Measurements from ENCODE around the gene DGCR2. TPM values are rescaled to one million over a fixed set of nuclear protein-coding genes. Genes with fewer than 3 reads are reported as not detected.
A peak's percentile ranks its signal among the peaks of the same experiment; 100 is the strongest.

DGCR2 gene
- total and polyA plus RNA-seq, 4 experiments from 2014 or later: 33.1 to 66.7 (median 56.6) TPM

DNA sequence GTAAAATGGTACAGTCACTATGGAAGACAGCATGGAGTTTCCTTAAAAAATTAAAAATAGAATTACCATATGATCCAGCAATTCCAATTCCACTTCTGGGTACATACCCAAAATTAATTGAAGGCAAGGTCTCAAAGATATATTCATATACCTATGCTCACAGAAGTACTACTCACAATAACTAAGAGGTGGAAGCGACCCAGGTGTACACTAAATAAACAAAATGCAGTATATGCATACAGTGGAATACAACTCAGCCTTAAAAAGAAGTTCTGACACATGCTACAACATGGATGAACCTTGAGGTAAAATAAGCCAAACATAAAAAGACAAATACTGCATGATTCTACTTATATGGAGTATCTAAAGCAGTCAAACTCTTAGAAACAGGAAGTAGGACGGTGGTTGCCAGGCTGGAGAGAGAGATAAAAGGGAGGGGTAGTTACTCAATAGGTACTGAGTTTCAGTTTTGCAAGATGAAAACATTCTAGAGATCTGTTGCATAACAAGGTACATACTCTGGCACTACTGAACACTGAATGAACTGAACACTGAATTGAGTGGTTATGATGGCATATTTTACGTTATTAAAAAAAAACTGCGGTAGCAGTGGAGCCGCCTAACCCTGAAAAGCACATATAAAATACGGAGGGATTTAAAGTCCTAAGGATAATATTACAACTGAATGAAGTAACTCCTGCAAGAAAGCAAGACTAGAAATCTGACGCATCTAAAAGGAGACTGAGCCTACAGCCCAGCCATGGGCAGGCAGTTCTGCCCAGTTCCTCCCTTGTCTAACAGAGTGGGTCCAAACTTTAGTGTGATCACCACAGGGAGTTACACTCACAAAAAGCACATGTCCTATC is 12.8 kb downstream of the DGCR2 start:
- intact Hi-C loops (cut with micrococcal nuclease): loop anchor here (1.0 to 2.0 kb wide), 3 partner anchors 13 to 69 kb away; partner anchors contain the start of genes DGCR2, ESS2 and SLC25A1
- Histone ChIP-seq H3K36me3 (ENCODE audit: insufficient read depth, low read length) (no peaks in the 10 kb centered on the region), H3K4me3 (ENCODE audit: low read length in 2 of 2) (peak overlapping the region; percentile 26 to 29), H3K27me3 (ENCODE audit: insufficient read depth, low read length) (no peaks in the 10 kb centered on the region), H3K27ac (ENCODE audit: low read depth, low read length) (peak overlapping the region; percentile 80), H3K9me3 (ENCODE audit: control insufficient read depth in 1 of 2, low read length in 2 of 2) (no peaks in the 10 kb centered on the region), H3K4me1 (ENCODE audit: insufficient read depth, low read length) (peaks cover 66% of the 10 kb centered on the region)
- no peaks in the 10 kb centered on the region for H3K27me3 Mint-ChIP-seq
- ChIA-PET CTCF (ENCODE audit: partially characterized antibody) (interaction anchor here (1.5 to 3.1 kb wide), 4 partner anchors 10 to 70 kb away, joined by 8 to 13 read pairs (median 11); partner anchors contain the start of genes DGCR2, ESS2 and SLC25A1), POLR2A (ENCODE audit: partially characterized antibody) (interaction anchor here (0.9 to 3.4 kb wide), 7 partner anchors 10 to 370 kb away, joined by 3 to 61 read pairs (median 6); partner anchors contain the start of genes C22orf39, CDC45, DGCR2 and ESS2)
- H3K27ac Mint-ChIP-seq: peak overlapping the region; percentile 79 to 99 (median 97)
- DNase-seq: peak; percentile 75 to 86 (median 82)
- peaks cover 5 to 7% of the 10 kb centered on the region in 2 donors for H3K36me3 Mint-ChIP-seq
- peak overlapping the region; percentile 77 to 89 (median 84) for H3K4me3 Mint-ChIP-seq
- peaks cover 51 to 76% (median 62%) of the 10 kb centered on the region in 4 donors for H3K4me1 Mint-ChIP-seq
- H3K9me3 Mint-ChIP-seq: no peaks in the 10 kb centered on the region

DNA sequence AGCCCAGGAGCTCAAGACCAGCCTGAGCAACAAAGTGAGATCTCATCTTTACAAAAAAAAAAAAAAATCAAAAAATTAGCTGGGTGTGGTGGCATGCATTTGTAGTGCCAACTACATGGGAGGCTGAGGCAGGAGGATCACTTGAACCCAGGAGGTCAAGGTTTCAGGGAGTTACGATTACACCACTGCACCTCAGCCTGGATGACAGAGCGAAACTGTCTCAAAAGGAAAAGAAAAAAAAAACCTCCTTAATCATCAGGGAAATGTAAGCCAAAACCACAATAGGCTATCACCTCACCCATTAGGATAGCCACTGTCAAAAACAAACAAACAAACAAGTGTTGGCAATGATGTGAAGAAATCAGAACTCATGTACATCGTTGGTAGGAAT is 13.4 kb downstream of the DGCR2 start:
- DNase-seq: no peak
- intact Hi-C loops (cut with micrococcal nuclease): loop anchor here (1.0 to 2.0 kb wide), 3 partner anchors 13 to 70 kb away; partner anchors contain the start of genes DGCR2, ESS2 and SLC25A1
- CTCF ChIA-PET (ENCODE audit: partially characterized antibody): interaction anchor here (0.9 to 2.1 kb wide), 2 partner anchors 14 to 36 kb away, joined by 3 to 10 read pairs; partner anchors contain the start of genes DGCR2 and ESS2
- H3K27ac ChIP-seq (ENCODE audit: low read depth, low read length): peak overlapping the region; percentile 80
- Mint-ChIP-seq H3K4me1 (peaks cover 55 to 81% (median 65%) of the 10 kb centered on the region in 4 donors), H3K27ac (peak overlapping the region; percentile 79 to 99 (median 97)), H3K4me3 (peak overlapping the region in 7 of 8 donors; percentile 39 to 89 (median 79)), H3K9me3 (no peaks in the 10 kb centered on the region), H3K27me3 (no peaks in the 10 kb centered on the region), H3K36me3 (peaks cover 5 to 7% of the 10 kb centered on the region in 2 donors)
- no peaks in the 10 kb centered on the region for H3K36me3 ChIP-seq (ENCODE audit: insufficient read depth, low read length)
- H3K4me3 ChIP-seq (ENCODE audit: low read length in 2 of 2): peak overlapping the region in 1 of 2 donors; percentile 29
- no peaks in the 10 kb centered on the region for H3K9me3 ChIP-seq (ENCODE audit: control insufficient read depth in 1 of 2, low read length in 2 of 2)
- peaks cover 66% of the 10 kb centered on the region for H3K4me1 ChIP-seq (ENCODE audit: insufficient read depth, low read length)
- POLR2A ChIA-PET (ENCODE audit: partially characterized antibody): interaction anchor here (1.4 to 3.5 kb wide), 2 partner anchors 13 to 370 kb away, joined by 4 to 18 read pairs; partner anchors contain the start of genes CDC45, DGCR2 and UFD1
- no peaks in the 10 kb centered on the region for H3K27me3 ChIP-seq (ENCODE audit: insufficient read depth, low read length)

DNA sequence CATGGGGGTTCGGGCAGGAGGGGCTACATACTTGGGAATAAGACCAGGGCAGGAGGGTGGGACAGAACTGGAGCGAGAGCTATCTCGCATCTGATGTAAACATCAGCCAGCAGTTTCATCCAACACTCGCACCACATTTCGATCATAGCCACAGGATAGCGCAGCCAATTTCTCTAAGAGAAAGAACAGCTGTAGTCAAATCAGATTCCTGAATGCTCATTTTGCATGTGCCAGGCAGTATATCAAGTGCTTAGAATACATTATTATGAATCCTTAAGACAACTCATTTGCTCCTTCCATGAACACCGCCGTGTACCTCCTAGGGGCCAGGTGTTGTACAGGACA is 14.5 kb downstream of the DGCR2 start:
- peak overlapping the region; percentile 79 to 99 (median 94) for H3K27ac Mint-ChIP-seq
- Histone ChIP-seq H3K27me3 (ENCODE audit: insufficient read depth, low read length) (no peaks in the 10 kb centered on the region), H3K9me3 (ENCODE audit: control insufficient read depth in 1 of 2, low read length in 2 of 2) (no peaks in the 10 kb centered on the region), H3K4me3 (ENCODE audit: low read length in 2 of 2) (no peak overlapping the region), H3K36me3 (ENCODE audit: insufficient read depth, low read length) (no peaks in the 10 kb centered on the region), H3K4me1 (ENCODE audit: insufficient read depth, low read length) (peaks cover 66% of the 10 kb centered on the region), H3K27ac (ENCODE audit: low read depth, low read length) (no peak overlapping the region)
- POLR2A ChIA-PET (ENCODE audit: partially characterized antibody): interaction anchor here (1.2 to 3.5 kb wide), 3 partner anchors 14 to 371 kb away, joined by 4 to 18 read pairs (median 4); partner anchors contain the start of genes CDC45, DGCR2, ESS2 and UFD1
- intact Hi-C loops (cut with micrococcal nuclease): loop anchor here (2.0 kb wide), 1 partner anchor 71 kb away; the partner anchor contains the start of gene SLC25A1
- peak overlapping the region in 6 of 8 donors; percentile 9 to 76 (median 57) for H3K4me3 Mint-ChIP-seq
- CTCF ChIA-PET (ENCODE audit: partially characterized antibody): interaction anchor here (0.9 to 2.1 kb wide), 5 partner anchors 14 to 522 kb away, joined by 3 to 10 read pairs (median 5); partner anchors contain the start of genes DGCR2 and ESS2
- no peak for DNase-seq
- no peaks in the 10 kb centered on the region for H3K9me3 Mint-ChIP-seq
- H3K4me1 Mint-ChIP-seq: peaks cover 53 to 83% (median 65%) of the 10 kb centered on the region in 4 donors
- H3K27me3 Mint-ChIP-seq: no peaks in the 10 kb centered on the region
- peaks cover 5 to 7% of the 10 kb centered on the region in 2 donors for H3K36me3 Mint-ChIP-seq

DNA sequence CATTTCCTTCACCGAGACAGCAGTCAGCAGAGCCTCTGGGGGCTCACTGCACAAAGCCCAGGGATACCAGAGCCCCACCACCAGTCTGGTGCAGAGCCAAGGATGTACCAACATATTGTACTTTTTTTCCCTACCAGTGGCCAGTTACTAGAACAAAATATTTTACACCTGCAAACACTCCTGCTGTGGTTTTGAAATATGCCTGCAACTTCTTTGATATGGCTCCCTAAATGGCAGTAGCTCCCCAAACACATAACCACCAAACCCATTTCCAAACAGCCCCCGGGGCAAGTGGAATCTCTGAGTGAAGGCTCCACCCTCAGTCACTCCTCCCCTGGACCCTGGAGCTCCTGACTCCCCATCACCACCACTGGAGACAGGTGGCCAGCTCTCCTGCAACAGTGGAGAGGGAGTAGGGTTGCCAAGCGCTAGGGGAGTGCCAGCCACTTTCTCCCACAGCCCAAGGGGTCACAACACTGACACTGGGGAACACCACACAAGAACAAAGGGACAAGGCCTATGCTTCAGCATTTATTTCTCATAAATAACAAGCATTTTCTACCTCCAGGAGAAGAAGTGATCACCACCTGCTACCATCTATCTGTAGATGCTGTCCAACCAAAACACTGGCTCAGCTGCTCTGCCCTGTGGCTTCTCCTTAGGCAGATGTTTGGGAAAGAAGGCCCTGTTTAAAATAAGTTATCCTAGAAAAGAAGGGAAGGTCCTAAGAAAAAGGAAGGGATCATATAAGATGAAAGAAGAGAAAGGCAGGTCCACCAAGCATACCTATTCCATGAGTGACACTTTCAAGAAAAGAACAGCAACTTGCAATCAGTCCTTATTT is 15.1 kb downstream of the DGCR2 start:
- DNase-seq: no peak
- H3K27ac Mint-ChIP-seq: peak overlapping the region; percentile 79 to 99 (median 94)
- H3K27me3 ChIP-seq (ENCODE audit: insufficient read depth, low read length): no peaks in the 10 kb centered on the region
- no peaks in the 10 kb centered on the region for H3K27me3 Mint-ChIP-seq
- H3K4me1 Mint-ChIP-seq: peaks cover 51 to 84% (median 64%) of the 10 kb centered on the region in 4 donors
- H3K4me1 ChIP-seq (ENCODE audit: insufficient read depth, low read length): peaks cover 61% of the 10 kb centered on the region
- peak overlapping the region in 4 of 8 donors; percentile 9 to 76 (median 22) for H3K4me3 Mint-ChIP-seq
- no peaks in the 10 kb centered on the region for H3K9me3 ChIP-seq (ENCODE audit: control insufficient read depth in 1 of 2, low read length in 2 of 2)
- no peak overlapping the region for H3K4me3 ChIP-seq (ENCODE audit: low read length in 2 of 2)
- ChIA-PET CTCF (ENCODE audit: partially characterized antibody) (interaction anchor here (1.0 to 2.1 kb wide), 6 partner anchors 10 to 523 kb away, joined by 3 to 10 read pairs (median 6); partner anchors contain the start of genes DGCR2 and ESS2), POLR2A (ENCODE audit: partially characterized antibody) (interaction anchor here (1.2 to 3.5 kb wide), 3 partner anchors 8 to 38 kb away, joined by 4 to 18 read pairs (median 5); partner anchors contain the start of genes DGCR2 and ESS2)
- peaks cover 5 to 8% of the 10 kb centered on the region in 2 donors for H3K36me3 Mint-ChIP-seq
- peak overlapping the region; percentile 1 for H3K27ac ChIP-seq (ENCODE audit: low read depth, low read length)
- H3K9me3 Mint-ChIP-seq: no peaks in the 10 kb centered on the region
- H3K36me3 ChIP-seq (ENCODE audit: insufficient read depth, low read length): no peaks in the 10 kb centered on the region
- intact Hi-C loops (cut with micrococcal nuclease): loop anchor here (1.0 kb wide), 2 partner anchors 370 to 523 kb away; no protein-coding TSS in a partner anchor

DNA sequence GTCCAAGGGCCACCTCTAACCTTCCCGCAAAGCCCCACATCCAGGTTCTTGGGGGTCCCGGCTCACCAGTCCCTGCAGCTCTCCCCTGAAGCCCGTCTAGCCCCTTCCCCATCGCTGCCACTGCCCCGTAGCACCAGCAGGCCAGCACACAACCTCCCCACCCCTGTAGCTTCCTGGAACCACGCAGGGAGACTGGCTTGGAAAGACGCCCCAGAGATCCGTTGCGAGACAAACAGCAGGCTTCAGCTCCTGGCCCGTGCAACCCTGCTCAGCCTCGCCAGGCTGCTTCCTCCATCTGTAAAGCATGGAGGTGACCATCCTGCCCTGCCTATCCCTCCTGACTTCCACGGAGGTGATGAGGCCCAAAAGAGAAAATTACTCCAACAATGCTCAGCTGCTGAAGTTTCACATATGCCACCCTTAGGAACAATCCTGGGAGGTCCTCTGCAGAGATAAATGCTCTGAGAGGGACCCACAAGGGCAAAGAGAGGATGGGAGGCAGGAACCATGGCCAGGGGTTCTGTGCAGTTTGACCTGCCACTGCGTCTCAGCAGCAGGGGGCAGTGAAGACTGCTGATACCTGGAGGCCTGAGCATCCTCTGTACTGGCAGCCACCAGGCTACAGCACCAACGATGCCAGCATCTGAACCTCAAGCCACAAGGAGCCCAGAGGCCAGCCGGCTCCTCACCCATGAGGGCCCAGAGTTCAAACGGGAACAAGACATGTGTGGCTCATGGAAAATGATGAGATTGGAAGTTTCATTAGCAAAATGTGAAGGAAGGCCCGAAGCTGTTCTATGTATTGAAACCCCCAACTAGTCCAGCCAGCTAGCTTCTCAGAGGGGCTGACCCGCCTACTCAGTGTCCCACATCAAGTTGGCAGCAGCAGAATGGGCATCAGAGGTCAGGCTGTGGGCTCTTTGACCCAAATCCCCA is 16.1 kb downstream of the DGCR2 start:
- H3K9me3 ChIP-seq (ENCODE audit: control insufficient read depth in 1 of 2, low read length in 2 of 2): no peaks in the 10 kb centered on the region
- H3K4me1 ChIP-seq (ENCODE audit: insufficient read depth, low read length): peaks cover 56% of the 10 kb centered on the region
- H3K36me3 Mint-ChIP-seq: peaks cover 8 to 12% of the 10 kb centered on the region in 2 donors
- POLR2A ChIA-PET (ENCODE audit: partially characterized antibody): interaction anchor here (1.8 to 3.5 kb wide), 2 partner anchors 9 to 16 kb away, joined by 5 to 18 read pairs; partner anchors contain the start of gene DGCR2
- intact Hi-C loops (cut with micrococcal nuclease): loop anchor here (1.0 kb wide), 2 partner anchors 371 to 524 kb away; no protein-coding TSS in a partner anchor
- H3K4me3 ChIP-seq (ENCODE audit: low read length in 2 of 2): no peak overlapping the region
- peaks cover 49 to 86% (median 63%) of the 10 kb centered on the region in 4 donors for H3K4me1 Mint-ChIP-seq
- CTCF ChIA-PET (ENCODE audit: partially characterized antibody): interaction anchor here (1.1 to 2.1 kb wide), 4 partner anchors 11 to 288 kb away, joined by 3 to 10 read pairs (median 6); partner anchors contain the start of genes DGCR2 and ESS2
- H3K9me3 Mint-ChIP-seq: no peaks in the 10 kb centered on the region
- H3K27me3 Mint-ChIP-seq: no peaks in the 10 kb centered on the region
- peak overlapping the region in 4 of 8 donors; percentile 1 to 78 (median 56) for H3K4me3 Mint-ChIP-seq
- peak; percentile 46 to 68 (median 54) for DNase-seq
- peak overlapping the region; percentile 79 to 99 (median 89) for H3K27ac Mint-ChIP-seq
- peak overlapping the region; percentile 1 for H3K27ac ChIP-seq (ENCODE audit: low read depth, low read length)
- no peaks in the 10 kb centered on the region for H3K27me3 ChIP-seq (ENCODE audit: insufficient read depth, low read length)
- no peaks in the 10 kb centered on the region for H3K36me3 ChIP-seq (ENCODE audit: insufficient read depth, low read length)
